Activated naive CD8-positive, alpha-beta T cell treated with anti-CD3 and anti-CD28 coated beads, Interleukin-2, amount 50 U/mL, for 24 hours (primary cell): ENCODE data around the gene MPDZ.

Source experiments
- ATAC-seq: fragments of 150-1000 bp; cut with Tn5 transposase; one replicate; pipeline ENCODE4 v1.10.0; 2021
- DNase-seq: peaks from one replicate; pipeline ENCODE4 v3.0.0; 2021
- H3K27ac Mint-ChIP-seq: one replicate; pipeline ENCODE4 v1.8.0; 2021; ENCODE audit warnings: mild to moderate bottlenecking, mixed read lengths
- H3K27me3 Mint-ChIP-seq: one replicate; pipeline ENCODE4 v1.8.0; 2021; ENCODE audit warnings: mixed read lengths
- H3K36me3 Mint-ChIP-seq: one replicate; pipeline ENCODE4 v1.8.0; 2021; ENCODE audit warnings: low read depth, mixed read lengths
- H3K4me1 Mint-ChIP-seq: one replicate; pipeline ENCODE4 v1.8.0; 2021; ENCODE audit warnings: mixed read lengths
- H3K4me3 Mint-ChIP-seq: one replicate; pipeline ENCODE4 v1.8.0; 2021; ENCODE audit warnings: mild to moderate bottlenecking, moderate library complexity, mixed read lengths
- H3K9me3 Mint-ChIP-seq: one replicate; pipeline ENCODE4 v1.8.0; 2021; ENCODE audit warnings: mixed read lengths

The MPDZ gene

DNA sequence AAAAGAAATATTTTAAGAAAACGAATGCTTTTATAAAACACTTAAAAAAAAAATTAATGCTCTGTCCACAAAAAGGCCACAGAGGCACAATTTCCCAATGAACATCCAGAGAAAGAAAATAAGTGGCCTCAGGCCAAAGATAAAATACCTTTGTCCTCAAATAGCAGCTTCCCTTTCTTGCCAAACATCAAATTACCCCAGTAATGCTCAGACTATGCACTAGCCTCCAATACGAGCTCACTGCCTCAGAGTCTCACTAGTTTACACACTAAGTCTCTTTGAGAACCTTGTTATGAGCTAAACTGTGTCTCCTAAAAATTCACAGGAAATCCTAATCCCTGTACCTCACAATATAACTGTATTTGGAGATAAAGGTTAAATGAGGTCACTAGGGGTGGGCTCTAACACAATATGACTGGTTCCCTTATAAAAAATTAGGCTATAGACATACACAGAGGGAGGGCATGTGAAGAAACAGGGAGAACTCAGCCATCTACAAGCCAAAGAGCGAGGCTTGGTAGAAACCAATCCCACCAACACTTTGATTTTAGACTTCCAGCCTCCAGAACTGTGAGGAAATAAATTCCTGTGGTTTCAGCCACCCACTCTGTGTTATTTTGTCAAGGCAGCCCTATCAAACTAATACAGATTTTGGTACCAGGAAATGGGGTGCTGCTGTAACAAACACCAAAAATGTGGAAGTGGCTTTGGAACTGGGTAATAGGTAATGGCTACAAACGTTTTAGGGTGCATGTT is 4.4 kb downstream of the MPDZ start:
- H3K27me3 Mint-ChIP-seq: peaks cover 20% of the 10 kb centered on the region
- H3K9me3 Mint-ChIP-seq: peaks cover 16% of the 10 kb centered on the region
- no peak overlapping the region for H3K27ac Mint-ChIP-seq
- ATAC-seq (no peak), DNase-seq (no peak)
- no peak overlapping the region for H3K4me3 Mint-ChIP-seq
- peaks cover 2% of the 10 kb centered on the region for H3K36me3 Mint-ChIP-seq
- H3K4me1 Mint-ChIP-seq: no peaks in the 10 kb centered on the region

DNA sequence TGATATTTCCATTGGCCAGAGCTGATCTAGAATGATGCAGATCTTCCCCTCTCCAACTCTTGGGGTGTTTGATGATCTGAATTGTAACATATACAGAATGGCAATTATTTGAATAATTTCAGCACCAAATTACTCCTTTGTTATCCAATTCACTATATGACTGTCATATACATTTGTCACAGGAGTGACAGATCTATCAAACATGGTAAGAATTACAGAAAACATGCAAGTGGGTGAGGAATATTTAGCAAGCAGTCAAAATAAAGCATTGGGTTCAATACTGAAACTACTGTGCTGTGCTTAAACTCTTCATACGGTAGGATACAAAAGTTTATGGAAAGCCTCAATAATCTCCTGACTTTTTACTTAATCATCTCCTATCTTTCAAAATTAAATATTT is 8.8 kb downstream of the MPDZ start:
- Mint-ChIP-seq H3K4me1 (no peaks in the 10 kb centered on the region), H3K27ac (no peak overlapping the region), H3K36me3 (no peaks in the 10 kb centered on the region), H3K9me3 (peaks cover 11% of the 10 kb centered on the region), H3K4me3 (no peak overlapping the region), H3K27me3 (peaks cover under 1% of the 10 kb centered on the region)
- DNase-seq: no peak
- no peak for ATAC-seq

DNA sequence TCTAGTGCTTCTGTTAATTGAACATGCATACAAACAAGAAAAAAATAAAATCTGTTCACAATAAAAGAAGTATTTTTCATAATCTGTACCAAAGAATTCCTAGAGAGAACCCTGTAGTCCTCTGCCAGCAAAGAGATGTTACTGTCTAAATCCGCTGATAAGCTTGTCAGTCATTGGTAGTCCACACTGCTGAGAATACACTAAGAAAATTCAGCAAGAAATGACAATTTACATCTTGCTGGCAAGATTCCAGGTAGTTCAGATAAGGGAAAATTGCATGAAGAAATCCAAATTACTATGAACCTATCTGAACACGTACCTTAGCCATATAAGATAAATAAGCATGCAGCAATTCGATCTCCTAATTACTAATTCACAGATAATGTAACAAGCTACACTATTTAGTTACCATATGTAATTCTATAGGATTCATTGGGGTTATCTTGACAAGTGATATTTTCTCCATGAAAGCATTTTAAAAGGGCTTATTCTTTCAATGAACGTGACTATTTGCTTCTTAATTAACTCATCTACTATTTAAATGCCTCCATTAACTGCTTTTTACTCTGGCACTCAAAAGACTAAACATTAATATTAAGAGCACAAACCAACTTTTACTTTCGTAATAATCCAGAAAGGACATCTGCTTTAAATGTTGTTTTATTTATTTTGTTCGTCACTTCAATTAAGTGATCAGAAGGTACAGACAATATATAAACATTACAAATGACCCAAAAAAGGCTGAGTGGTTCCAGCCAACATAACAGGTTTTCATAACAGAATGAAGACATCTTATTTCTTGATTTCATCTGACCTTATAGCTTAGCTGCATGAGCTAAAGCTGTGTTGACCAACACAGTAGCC is 9.7 kb downstream of the MPDZ start:
- Mint-ChIP-seq H3K9me3 (peaks cover 8% of the 10 kb centered on the region), H3K4me1 (no peaks in the 10 kb centered on the region), H3K27me3 (no peaks in the 10 kb centered on the region), H3K36me3 (no peaks in the 10 kb centered on the region), H3K27ac (no peak overlapping the region), H3K4me3 (no peak overlapping the region)
- DNase-seq (no peak), ATAC-seq (no peak)

DNA sequence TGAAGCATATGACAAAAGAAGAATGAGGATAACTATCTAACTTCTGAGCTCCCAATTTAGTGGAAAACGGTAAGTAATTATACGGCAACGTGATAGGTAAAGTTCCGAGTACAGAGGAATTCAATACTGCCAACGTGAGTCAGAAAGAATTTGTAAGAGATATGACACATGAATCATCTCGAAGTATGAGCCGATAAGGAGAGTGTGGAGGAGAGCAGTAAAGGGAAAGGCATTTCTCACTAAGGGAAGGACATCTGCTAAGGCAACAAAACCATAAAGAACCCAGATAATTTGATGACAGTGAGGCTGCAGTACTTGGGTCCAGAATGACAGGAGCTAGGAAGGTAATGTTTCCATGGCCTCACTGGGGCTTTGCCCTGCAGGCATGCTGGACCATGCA is 11.0 kb downstream of the MPDZ start:
- Mint-ChIP-seq H3K27me3 (no peaks in the 10 kb centered on the region), H3K4me3 (no peak overlapping the region), H3K27ac (no peak overlapping the region), H3K36me3 (no peaks in the 10 kb centered on the region), H3K9me3 (peaks cover 8% of the 10 kb centered on the region), H3K4me1 (no peaks in the 10 kb centered on the region)
- no peak for DNase-seq
- ATAC-seq: no peak

DNA sequence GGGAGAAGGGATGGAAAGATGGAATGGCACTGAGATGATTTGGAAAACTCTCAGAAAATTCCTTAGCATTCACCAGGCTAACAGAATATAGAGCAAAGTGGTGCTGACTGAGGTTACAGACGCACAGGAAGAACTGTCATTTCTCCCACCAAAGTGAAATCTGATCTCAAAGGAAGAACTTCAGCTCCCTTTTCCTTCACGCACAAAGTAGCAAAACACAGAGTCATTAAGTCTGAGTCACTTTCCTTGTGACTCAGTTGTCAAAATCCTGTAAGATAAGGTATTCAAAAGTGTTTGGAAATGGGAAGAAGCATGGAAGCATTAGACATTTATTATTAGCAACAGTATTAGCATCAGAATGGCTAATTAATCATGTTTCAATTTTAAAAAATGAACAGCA is 11.7 kb downstream of the MPDZ start:
- Mint-ChIP-seq H3K9me3 (peaks cover 8% of the 10 kb centered on the region), H3K27me3 (no peaks in the 10 kb centered on the region), H3K27ac (no peak overlapping the region), H3K4me1 (no peaks in the 10 kb centered on the region), H3K4me3 (no peak overlapping the region), H3K36me3 (no peaks in the 10 kb centered on the region)
- DNase-seq: no peak
- ATAC-seq: no peak

DNA sequence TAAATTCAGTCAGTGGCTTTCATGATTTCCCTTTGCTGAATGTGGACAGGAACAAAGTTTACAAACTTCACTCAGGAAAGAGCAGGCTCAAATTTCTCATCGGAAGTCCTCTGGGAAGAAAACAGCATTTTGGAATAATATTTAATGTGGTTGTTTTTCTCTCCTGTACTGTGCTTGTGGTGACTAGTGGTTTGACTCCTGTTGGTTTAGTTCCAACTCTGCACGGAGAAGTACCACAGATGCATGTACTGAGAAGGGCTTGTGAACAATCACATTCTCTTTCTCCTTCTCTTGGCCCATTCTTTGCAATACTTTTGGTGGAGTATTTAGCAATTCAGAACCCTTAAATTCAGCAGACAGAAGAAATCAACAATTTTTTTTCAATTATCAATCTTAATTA is 13.3 kb downstream of the MPDZ start:
- H3K27ac Mint-ChIP-seq: no peak overlapping the region

DNA sequence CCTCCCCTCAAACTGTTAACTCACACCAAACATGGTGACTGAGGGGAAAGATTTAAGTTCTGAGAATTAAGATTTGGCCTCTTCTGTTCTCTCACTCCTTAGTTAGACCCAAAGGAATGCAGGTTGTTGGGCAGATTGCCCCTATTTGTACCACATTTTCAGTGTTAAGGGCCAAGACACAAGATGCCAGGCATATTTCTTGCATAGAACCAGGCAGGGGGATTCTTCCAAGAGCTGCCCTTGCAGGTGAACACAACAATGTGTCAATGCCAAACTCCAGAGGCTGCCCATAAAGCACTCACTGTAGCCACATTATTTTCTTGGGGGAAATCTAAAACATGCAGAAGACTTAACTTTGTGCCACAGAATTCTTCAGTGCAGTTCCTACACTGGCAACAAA is 14.7 kb downstream of the MPDZ start:
- no peaks in the 10 kb centered on the region for H3K27me3 Mint-ChIP-seq
- no peaks in the 10 kb centered on the region for H3K9me3 Mint-ChIP-seq
- no peak overlapping the region for H3K4me3 Mint-ChIP-seq

More for the DNA sequence above, 13.3 kb downstream of the MPDZ start:
- peaks cover 3% of the 10 kb centered on the region for H3K9me3 Mint-ChIP-seq
- no peaks in the 10 kb centered on the region for H3K36me3 Mint-ChIP-seq
- no peak for ATAC-seq
- no peaks in the 10 kb centered on the region for H3K4me1 Mint-ChIP-seq
- DNase-seq: no peak
- H3K27me3 Mint-ChIP-seq: no peaks in the 10 kb centered on the region
- no peak overlapping the region for H3K4me3 Mint-ChIP-seq

DNA sequence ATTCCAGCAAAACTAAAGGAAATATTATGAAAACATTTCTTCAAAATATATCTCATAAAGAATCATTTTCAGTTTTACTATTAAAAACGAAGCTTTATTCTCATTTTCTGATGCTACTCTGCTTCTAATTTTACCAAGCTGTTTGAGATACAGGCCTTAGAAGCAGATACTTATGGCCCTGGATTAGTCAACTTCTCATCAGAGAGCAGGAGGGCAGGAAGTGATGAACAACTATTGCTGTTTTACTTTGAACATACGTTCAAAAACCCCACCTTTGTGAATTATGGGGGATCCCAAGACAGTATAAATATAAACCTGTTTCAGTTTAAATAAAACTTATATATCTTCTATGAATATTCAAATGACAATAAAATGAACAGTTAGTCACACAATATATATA is 16.0 kb downstream of the MPDZ start:
- no peak overlapping the region for H3K27ac Mint-ChIP-seq
- no peak for ATAC-seq

More for the DNA sequence above, 14.7 kb downstream of the MPDZ start:
- Mint-ChIP-seq H3K36me3 (no peaks in the 10 kb centered on the region), H3K4me1 (no peaks in the 10 kb centered on the region), H3K27ac (no peak overlapping the region)
- ATAC-seq (no peak), DNase-seq (no peak)

DNA sequence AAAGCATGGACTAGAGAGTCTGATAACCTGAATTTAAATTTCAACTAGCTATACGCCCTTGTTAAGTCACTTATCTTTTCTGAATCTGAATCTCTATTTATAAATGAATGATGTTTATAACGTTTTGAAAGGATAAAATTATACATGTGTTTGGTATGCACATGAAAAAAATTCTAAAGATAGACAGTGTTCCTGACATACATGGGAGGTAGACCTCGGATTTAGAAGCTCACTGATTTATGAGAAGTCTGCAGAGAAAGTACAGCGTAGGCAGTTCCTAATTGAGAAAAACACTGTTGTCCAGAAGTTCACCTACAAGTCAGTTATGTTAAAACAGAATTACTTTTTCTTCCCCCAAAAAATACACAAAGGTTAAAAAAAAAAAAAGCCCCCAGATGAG is 26.6 kb downstream of the MPDZ start:
- Mint-ChIP-seq H3K4me1 (no peaks in the 10 kb centered on the region), H3K4me3 (no peak overlapping the region), H3K36me3 (no peaks in the 10 kb centered on the region), H3K27me3 (no peaks in the 10 kb centered on the region), H3K27ac (no peak overlapping the region), H3K9me3 (peaks cover 3% of the 10 kb centered on the region)
- no peak for ATAC-seq
- DNase-seq: no peak

More for the DNA sequence above, 16.0 kb downstream of the MPDZ start:
- no peaks in the 10 kb centered on the region for H3K36me3 Mint-ChIP-seq
- no peaks in the 10 kb centered on the region for H3K4me1 Mint-ChIP-seq
- no peak overlapping the region for H3K4me3 Mint-ChIP-seq
- H3K9me3 Mint-ChIP-seq: peaks cover 3% of the 10 kb centered on the region
- no peaks in the 10 kb centered on the region for H3K27me3 Mint-ChIP-seq
- DNase-seq: no peak

DNA sequence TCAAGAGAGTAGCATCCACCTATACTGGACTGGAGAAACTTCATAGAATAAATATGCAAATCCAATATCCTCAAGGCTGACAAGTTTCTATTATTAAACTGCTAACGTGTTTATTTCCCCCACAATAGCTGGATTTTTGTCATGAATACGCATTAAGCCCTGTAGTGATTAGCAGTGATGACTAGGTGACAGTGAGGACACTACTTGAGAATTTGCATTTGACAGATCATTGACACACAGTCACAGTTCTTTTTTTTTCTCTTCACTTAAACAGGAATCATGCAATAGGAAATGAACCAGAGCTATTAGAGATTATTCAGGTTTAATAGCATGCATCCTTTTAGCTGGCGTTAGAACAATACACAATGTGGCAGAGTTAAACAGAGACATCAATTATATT is 35.3 kb downstream of the MPDZ start:
- Mint-ChIP-seq H3K36me3 (no peaks in the 10 kb centered on the region), H3K27me3 (no peaks in the 10 kb centered on the region), H3K9me3 (no peaks in the 10 kb centered on the region), H3K27ac (no peak overlapping the region), H3K4me1 (no peaks in the 10 kb centered on the region), H3K4me3 (no peak overlapping the region)
- DNase-seq: no peak
- no peak for ATAC-seq

DNA sequence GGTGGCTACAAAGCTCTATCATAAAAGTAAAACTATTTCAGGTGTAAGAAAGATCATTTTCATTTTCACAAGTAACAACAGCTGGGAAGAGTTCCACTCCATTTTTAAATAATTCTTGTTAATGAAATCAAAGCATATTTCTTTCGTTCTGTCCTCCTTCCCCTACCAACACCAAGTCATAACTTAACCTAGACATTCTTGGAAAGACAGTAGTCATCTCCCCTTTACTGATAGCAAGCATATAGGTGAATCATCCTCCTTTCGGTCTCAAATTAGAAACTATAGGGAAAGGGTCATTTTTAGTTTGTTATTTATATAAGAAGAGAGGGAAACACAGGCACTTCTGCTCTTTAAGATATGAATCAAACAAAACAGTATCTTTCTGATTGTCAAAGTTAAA is 38.2 kb downstream of the MPDZ start:
- ATAC-seq (no peak), DNase-seq (no peak)
- Mint-ChIP-seq H3K36me3 (no peaks in the 10 kb centered on the region), H3K4me3 (no peak overlapping the region), H3K27me3 (no peaks in the 10 kb centered on the region), H3K27ac (no peak overlapping the region), H3K4me1 (no peaks in the 10 kb centered on the region), H3K9me3 (no peaks in the 10 kb centered on the region)

DNA sequence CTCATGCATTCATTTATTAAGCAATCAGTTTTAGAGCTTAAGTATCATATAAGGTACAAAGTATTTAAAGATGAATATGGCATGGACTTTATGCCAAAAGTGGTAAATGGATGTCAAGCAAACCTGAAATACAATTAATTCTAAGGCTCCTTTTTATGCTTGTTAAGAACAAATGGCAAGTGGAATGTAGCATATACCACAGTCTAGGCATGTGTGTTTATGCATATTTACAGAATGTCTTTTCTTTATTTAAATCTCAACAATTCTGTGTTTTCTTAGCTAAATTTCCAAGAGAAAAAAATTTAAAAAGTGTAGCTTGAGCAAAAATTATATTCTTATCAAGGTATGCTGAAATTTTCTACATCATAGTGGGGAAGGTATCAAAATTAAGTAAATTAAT is 39.8 kb downstream of the MPDZ start:
- no peaks in the 10 kb centered on the region for H3K36me3 Mint-ChIP-seq

DNA sequence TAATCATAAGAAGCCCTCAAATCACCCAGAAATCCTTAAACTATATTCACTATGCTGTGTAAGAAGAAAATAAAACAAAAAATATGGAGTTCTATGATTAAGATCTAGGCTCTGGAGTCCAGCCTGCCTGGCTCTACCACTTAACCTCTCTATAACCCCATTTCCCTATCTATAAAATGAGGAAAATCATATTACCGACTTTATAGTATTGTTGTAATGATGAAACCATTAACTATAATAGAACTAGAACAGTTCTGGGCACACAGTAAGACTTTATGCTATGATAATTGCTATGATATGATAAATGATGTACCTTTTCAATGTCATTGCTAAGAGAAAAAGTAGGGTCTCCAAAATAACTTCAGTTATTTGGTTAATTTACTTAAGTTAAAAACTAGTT is 40.3 kb downstream of the MPDZ start:
- Mint-ChIP-seq H3K9me3 (no peaks in the 10 kb centered on the region), H3K27ac (no peak overlapping the region), H3K4me3 (no peak overlapping the region), H3K4me1 (no peaks in the 10 kb centered on the region), H3K27me3 (no peaks in the 10 kb centered on the region), H3K36me3 (no peaks in the 10 kb centered on the region)
- ATAC-seq (no peak), DNase-seq (no peak)

More for the DNA sequence above, 39.8 kb downstream of the MPDZ start:
- no peaks in the 10 kb centered on the region for H3K4me1 Mint-ChIP-seq
- no peaks in the 10 kb centered on the region for H3K27me3 Mint-ChIP-seq
- ATAC-seq: no peak
- H3K9me3 Mint-ChIP-seq: no peaks in the 10 kb centered on the region
- no peak for DNase-seq
- H3K4me3 Mint-ChIP-seq: no peak overlapping the region
- no peak overlapping the region for H3K27ac Mint-ChIP-seq

DNA sequence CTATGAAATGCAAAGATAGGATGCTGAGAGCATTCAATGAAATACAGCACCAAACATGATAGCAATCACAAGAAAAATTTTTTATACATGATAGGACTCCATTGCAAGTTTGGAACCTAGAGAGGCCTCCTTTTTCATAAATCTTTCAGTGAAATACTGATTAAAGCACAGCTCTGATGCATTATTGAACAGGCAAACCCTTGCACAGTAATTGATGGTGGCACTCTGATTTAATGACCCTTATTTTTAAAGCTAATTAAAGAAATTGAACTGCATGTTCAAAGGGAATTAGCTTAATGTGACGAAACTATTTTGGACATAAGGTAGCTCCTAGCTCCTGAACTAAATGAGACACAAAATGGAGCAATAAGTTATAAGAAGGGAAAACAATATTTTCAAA is 44.6 kb downstream of the MPDZ start:
- Mint-ChIP-seq H3K4me1 (no peaks in the 10 kb centered on the region), H3K4me3 (no peak overlapping the region), H3K36me3 (no peaks in the 10 kb centered on the region), H3K27me3 (no peaks in the 10 kb centered on the region), H3K9me3 (peaks cover 5% of the 10 kb centered on the region), H3K27ac (no peak overlapping the region)
- DNase-seq (no peak), ATAC-seq (no peak)

DNA sequence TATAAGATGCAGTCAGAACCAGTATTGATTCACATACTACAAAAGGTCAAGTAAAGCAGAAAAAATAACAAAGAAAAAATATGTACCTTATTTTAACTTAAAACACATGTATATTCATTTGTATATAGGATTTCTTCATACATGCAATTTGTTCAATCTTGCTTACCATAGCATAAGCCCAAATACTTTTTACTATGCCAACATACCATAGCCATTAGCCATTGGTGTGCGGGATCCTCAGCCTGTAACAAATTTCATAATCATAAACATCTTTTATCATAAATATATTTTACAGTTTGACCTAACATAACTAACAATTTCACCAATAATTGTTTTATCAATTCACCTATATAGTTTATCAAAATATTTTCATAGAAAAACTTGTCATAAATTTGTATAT is 51.1 kb downstream of the MPDZ start:
- ATAC-seq (no peak), DNase-seq (no peak)
- H3K27ac Mint-ChIP-seq: no peak overlapping the region
- peaks cover 5% of the 10 kb centered on the region for H3K9me3 Mint-ChIP-seq
- H3K4me1 Mint-ChIP-seq: no peaks in the 10 kb centered on the region
- no peaks in the 10 kb centered on the region for H3K27me3 Mint-ChIP-seq
- H3K36me3 Mint-ChIP-seq: no peaks in the 10 kb centered on the region
- H3K4me3 Mint-ChIP-seq: no peak overlapping the region
